HUES64 (cell line): ENCODE results near the gene SIGMAR1.

Experiments
- H3K27ac ChIP-seq: 2 replicates; pipeline ENCODE4 v1.7.0; 2013; ENCODE audit warnings: low read depth, low read length, inconsistent platforms
- H3K27me3 ChIP-seq: 2 replicates; pipeline ENCODE4 v1.6.1; 2013; ENCODE audit warnings: mild to moderate bottlenecking, low read length; ENCODE audit not compliant: insufficient read depth
- H3K36me3 ChIP-seq: 2 replicates; pipeline ENCODE4 v1.6.1; 2013; ENCODE audit warnings: mild to moderate bottlenecking, low read length; ENCODE audit not compliant: insufficient read depth
- H3K4me1 ChIP-seq: 2 replicates; pipeline ENCODE4 v1.6.1; 2013; ENCODE audit warnings: mild to moderate bottlenecking, low read length, moderate library complexity; ENCODE audit not compliant: insufficient read depth
- H3K4me3 ChIP-seq: 2 replicates; pipeline ENCODE4 v1.5.1; 2013; ENCODE audit warnings: mild to moderate bottlenecking, low read length, moderate library complexity
- H3K9ac ChIP-seq: 2 replicates; pipeline ENCODE4 v1.6.1; 2013; ENCODE audit warnings: mild to moderate bottlenecking, low read depth, low read length
- H3K9me3 ChIP-seq: 2 replicates; pipeline ENCODE4 v1.6.1; 2013; ENCODE audit warnings: low read depth, low read length; ENCODE audit not compliant: insufficient read depth
- WGBS: fragments of 150-250, 120-280 bp; methylation state at CpG from one replicate; pipeline ENCODE4 v1.1.7; 2013; ENCODE audit warnings: missing lambda C conversion rate; 5-methylcytosine and 5-hydroxymethylcytosine counted together

The SIGMAR1 gene

GRCh38 chr9:34594177-34594576 is 43.4 kb downstream of the SIGMAR1 start:
- H3K36me3 ChIP-seq: no peaks in the 10 kb centered on the region
- H3K27ac ChIP-seq: no peak overlapping the region
- H3K9me3 ChIP-seq: no peaks in the 10 kb centered on the region
- H3K27me3 ChIP-seq: peaks cover 60% of the 10 kb centered on the region
- no peak overlapping the region for H3K4me3 ChIP-seq
- WGBS: 91% methylated on average over 7 of the region's 9 CpGs
- no peak overlapping the region for H3K9ac ChIP-seq
- peaks cover 11% of the 10 kb centered on the region for H3K4me1 ChIP-seq

- WGBS: 7% methylated on average over 26 of the region's 26 CpGs
- Histone ChIP-seq H3K4me1 (peaks cover 17% of the 10 kb centered on the region), H3K9me3 (no peaks in the 10 kb centered on the region), H3K27ac (no peak overlapping the region), H3K9ac (no peak overlapping the region), H3K36me3 (no peaks in the 10 kb centered on the region), H3K27me3 (peaks cover 71% of the 10 kb centered on the region), H3K4me3 (peak overlapping the region; percentile 30)
Observed at GRCh38 chr9:34592895-34593601, 44.5 kb downstream of the SIGMAR1 start.

- Histone ChIP-seq H3K27me3 (peaks cover 80% of the 10 kb centered on the region), H3K4me3 (no peak overlapping the region; the same call in 1 of the 2 replicates), H3K4me1 (peaks cover 17% of the 10 kb centered on the region), H3K36me3 (no peaks in the 10 kb centered on the region), H3K9me3 (no peaks in the 10 kb centered on the region), H3K27ac (no peak overlapping the region), H3K9ac (no peak overlapping the region)
- WGBS: 32% methylated on average over 16 of the region's 16 CpGs
Observed at GRCh38 chr9:34591917-34592866, 45.4 kb downstream of the SIGMAR1 start.

- Histone ChIP-seq H3K27ac (no peak overlapping the region), H3K9ac (no peak overlapping the region), H3K36me3 (no peaks in the 10 kb centered on the region), H3K4me1 (peaks cover 22% of the 10 kb centered on the region), H3K9me3 (no peaks in the 10 kb centered on the region), H3K4me3 (peak overlapping the region; percentile 56), H3K27me3 (peaks cover 88% of the 10 kb centered on the region)
- 1% methylated on average over 60 of the region's 60 CpGs for WGBS
Observed at GRCh38 chr9:34591248-34591916, 46.2 kb downstream of the SIGMAR1 start.

GRCh38 chr9:34590381-34591247 is 47.0 kb downstream of the SIGMAR1 start:
- Histone ChIP-seq H3K27ac (no peak overlapping the region), H3K36me3 (no peaks in the 10 kb centered on the region), H3K4me1 (peaks cover 30% of the 10 kb centered on the region), H3K9ac (peak overlapping the region; percentile 21; the same call in 1 of the 2 replicates), H3K27me3 (peaks cover 96% of the 10 kb centered on the region), H3K9me3 (no peaks in the 10 kb centered on the region), H3K4me3 (peak overlapping the region; percentile 56)
- WGBS: 3% methylated on average over 39 of the region's 40 CpGs

GRCh38 chr9:34589636-34590380 is 47.8 kb downstream of the SIGMAR1 start, which contains the start of gene CNTFR:
TSS of gene CNTFR (minus strand) at chr9:34589724. CDS start at chr9:34568981, 20,743 bp downstream.
- H3K27me3 ChIP-seq: peaks cover 100% of the 10 kb centered on the region
- no peaks in the 10 kb centered on the region for H3K36me3 ChIP-seq
- H3K9me3 ChIP-seq: no peaks in the 10 kb centered on the region
- whole genome bisulfite sequencing: under 1% methylated on average over 104 of the region's 104 CpGs
- no peak within 1 kb of the TSS for H3K27ac ChIP-seq
- H3K4me1 ChIP-seq: peaks cover 37% of the 10 kb centered on the region
- H3K4me3 ChIP-seq: peak within 1 kb of the TSS; percentile 56
- H3K9ac ChIP-seq: peak within 1 kb of the TSS; percentile 21; the same call in 1 of the 2 replicates

GRCh38 chr9:34588671-34589635 is 48.6 kb downstream of the SIGMAR1 start:
- WGBS: 1% methylated on average over 86 of the region's 86 CpGs
- Histone ChIP-seq H3K4me1 (peaks cover 37% of the 10 kb centered on the region), H3K9me3 (no peaks in the 10 kb centered on the region), H3K9ac (no peak overlapping the region), H3K27ac (no peak overlapping the region), H3K4me3 (peak overlapping the region; percentile 56), H3K36me3 (no peaks in the 10 kb centered on the region), H3K27me3 (peaks cover 100% of the 10 kb centered on the region)

- 85% methylated on average over 2 of the region's 2 CpGs for WGBS
- Histone ChIP-seq H3K9me3 (no peaks in the 10 kb centered on the region), H3K4me1 (peaks cover 32% of the 10 kb centered on the region), H3K4me3 (no peak overlapping the region), H3K9ac (no peak overlapping the region), H3K27ac (no peak overlapping the region), H3K27me3 (peaks cover 100% of the 10 kb centered on the region), H3K36me3 (no peaks in the 10 kb centered on the region)
Observed at GRCh38 chr9:34587271-34587670, 50.3 kb downstream of the SIGMAR1 start.

- H3K9ac ChIP-seq: no peak overlapping the region
- no peak overlapping the region for H3K27ac ChIP-seq
- H3K36me3 ChIP-seq: no peaks in the 10 kb centered on the region
- no peaks in the 10 kb centered on the region for H3K9me3 ChIP-seq
- peaks cover 32% of the 10 kb centered on the region for H3K4me1 ChIP-seq
- WGBS: 13% methylated on average over 7 of the region's 11 CpGs
- no peak overlapping the region for H3K4me3 ChIP-seq
- peaks cover 99% of the 10 kb centered on the region for H3K27me3 ChIP-seq
Observed at GRCh38 chr9:34585946-34586669, 51.5 kb downstream of the SIGMAR1 start.
